Fibroblast of pulmonary artery (primary cell): ENCODE data around the gene KCNH1.

Source experiments
- DNase-seq: peaks from one replicate; pipeline ENCODE4 v3.0.0-alpha.2; 2010; ENCODE audit warnings: low read depth
- H3K4me3 ChIP-seq: replicated peaks from 2 replicates; pipeline ENCODE4 v1.5.1; 2011; ENCODE audit warnings: low read depth, mild to moderate bottlenecking, control low read depth, low read length, moderate library complexity
- TF ChIP-seq, protein P1 (sequence below): IDR thresholded peaks from 2 replicates; pipeline ENCODE4 v1.5.1; 2011; ENCODE audit warnings: mild to moderate bottlenecking, control low read depth, low read length, inconsistent platforms; ENCODE audit errors: missing control alignments

The KCNH1 gene

DNA sequence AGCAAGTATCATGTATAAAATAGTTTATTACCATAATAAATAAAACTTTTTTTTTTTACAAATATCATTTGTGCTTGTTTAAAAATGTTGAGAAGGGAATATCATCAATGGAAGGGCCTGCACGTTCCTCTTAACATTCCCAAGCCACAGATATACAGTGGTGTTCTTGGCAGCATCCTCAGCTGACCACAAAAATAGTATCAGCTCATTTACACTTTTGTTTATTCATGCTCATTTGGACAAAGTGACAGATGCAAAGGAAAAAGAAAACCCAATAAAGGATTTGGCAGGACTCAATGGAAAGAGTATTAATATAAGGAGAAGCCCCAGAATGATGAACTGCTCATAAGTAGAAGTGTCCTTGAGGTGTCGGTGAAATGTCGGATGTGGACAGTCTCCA lies 455.6 kb downstream of the KCNH1 start:
- DNase-seq: no peak
- no peak overlapping the region for H3K4me3 ChIP-seq
- TF ChIP-seq, protein P1, sequence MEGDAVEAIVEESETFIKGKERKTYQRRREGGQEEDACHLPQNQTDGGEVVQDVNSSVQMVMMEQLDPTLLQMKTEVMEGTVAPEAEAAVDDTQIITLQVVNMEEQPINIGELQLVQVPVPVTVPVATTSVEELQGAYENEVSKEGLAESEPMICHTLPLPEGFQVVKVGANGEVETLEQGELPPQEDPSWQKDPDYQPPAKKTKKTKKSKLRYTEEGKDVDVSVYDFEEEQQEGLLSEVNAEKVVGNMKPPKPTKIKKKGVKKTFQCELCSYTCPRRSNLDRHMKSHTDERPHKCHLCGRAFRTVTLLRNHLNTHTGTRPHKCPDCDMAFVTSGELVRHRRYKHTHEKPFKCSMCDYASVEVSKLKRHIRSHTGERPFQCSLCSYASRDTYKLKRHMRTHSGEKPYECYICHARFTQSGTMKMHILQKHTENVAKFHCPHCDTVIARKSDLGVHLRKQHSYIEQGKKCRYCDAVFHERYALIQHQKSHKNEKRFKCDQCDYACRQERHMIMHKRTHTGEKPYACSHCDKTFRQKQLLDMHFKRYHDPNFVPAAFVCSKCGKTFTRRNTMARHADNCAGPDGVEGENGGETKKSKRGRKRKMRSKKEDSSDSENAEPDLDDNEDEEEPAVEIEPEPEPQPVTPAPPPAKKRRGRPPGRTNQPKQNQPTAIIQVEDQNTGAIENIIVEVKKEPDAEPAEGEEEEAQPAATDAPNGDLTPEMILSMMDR: no peak

DNA sequence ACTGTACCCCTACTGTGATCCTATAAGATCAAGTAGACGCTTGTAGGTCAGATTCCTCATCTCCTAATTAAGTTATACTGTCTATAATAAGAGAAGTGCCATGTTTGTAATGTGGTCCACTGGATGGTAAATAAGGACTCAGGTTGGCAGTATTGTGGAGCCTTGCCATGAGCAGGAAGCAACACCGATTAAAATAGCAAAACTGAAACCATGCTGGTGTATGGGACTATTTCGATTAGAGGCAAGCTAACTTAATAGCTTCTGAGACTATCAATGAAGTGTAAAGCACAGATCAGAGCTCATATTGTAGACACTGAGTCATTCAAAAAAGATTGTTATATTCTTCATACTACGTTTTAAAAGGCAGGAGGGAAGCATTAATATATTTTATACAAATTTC lies 456.4 kb downstream of the KCNH1 start:
- TF ChIP-seq, protein P1: no peak
- no peak overlapping the region for H3K4me3 ChIP-seq
- no peak for DNase-seq

DNA sequence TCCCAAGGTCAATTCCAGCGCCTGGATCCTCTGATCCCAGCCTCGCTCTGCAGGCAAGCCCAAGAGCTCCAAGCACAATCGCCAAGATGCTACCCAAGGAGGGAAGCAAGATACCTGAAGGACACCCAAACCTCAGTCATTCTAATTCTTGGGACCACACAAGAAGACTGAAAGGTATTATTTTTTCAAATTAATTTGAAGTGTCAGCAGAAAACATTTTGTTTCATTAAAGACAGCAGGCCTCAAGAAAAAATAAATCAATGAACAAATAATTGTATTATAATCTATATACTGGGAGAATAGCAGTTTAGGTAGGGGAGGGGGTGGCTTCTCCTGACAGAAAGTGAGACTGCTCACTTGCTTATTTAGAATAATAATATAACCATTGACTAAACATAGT lies 457.4 kb downstream of the KCNH1 start:
- no peak overlapping the region for H3K4me3 ChIP-seq
- DNase-seq: no peak
- TF ChIP-seq, protein P1: no peak

DNA sequence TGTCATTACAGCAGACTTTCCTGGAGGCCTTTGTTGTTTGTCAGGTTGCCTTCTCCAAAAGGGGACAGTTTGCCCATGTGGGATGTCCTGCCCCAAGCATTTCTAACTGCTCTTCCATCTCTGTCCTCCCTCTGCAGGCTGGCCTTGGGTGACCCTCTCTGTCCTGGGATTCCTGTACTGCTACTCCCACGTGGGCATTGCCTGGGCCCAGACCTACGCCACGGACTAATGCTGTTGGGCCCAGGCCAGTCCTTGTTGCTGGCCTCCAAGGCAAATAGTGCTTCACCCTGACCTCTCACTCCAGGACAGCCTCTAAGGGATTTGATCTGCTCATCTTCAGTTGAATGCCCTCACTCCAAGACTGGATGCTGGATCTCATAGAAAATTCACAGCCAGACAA lies 459.8 kb downstream of the KCNH1 start:
- DNase-seq: no peak
- H3K4me3 ChIP-seq: no peak overlapping the region
- TF ChIP-seq, protein P1: no peak

DNA sequence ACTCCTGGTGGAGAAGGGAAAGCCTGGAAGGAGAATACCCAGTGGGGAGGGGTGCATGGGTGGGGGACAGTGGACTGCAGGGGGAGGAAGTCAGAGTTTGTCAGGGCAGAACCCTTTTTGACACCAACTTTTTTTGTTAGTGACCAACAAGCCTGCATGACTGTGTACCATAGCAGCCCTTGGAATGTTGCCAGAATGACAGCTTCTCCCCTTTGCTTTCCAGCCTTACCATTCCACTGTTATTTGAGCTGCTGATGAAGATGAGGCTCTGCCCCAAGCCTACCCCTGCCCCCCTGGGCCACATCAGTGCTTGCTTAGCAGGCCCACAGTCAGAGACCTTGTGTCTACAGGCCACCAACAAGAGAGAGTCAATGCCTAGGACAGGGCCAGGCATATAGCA lies 464.0 kb downstream of the KCNH1 start:
- DNase-seq: no peak
- TF ChIP-seq, protein P1: no peak
- no peak overlapping the region for H3K4me3 ChIP-seq

DNA sequence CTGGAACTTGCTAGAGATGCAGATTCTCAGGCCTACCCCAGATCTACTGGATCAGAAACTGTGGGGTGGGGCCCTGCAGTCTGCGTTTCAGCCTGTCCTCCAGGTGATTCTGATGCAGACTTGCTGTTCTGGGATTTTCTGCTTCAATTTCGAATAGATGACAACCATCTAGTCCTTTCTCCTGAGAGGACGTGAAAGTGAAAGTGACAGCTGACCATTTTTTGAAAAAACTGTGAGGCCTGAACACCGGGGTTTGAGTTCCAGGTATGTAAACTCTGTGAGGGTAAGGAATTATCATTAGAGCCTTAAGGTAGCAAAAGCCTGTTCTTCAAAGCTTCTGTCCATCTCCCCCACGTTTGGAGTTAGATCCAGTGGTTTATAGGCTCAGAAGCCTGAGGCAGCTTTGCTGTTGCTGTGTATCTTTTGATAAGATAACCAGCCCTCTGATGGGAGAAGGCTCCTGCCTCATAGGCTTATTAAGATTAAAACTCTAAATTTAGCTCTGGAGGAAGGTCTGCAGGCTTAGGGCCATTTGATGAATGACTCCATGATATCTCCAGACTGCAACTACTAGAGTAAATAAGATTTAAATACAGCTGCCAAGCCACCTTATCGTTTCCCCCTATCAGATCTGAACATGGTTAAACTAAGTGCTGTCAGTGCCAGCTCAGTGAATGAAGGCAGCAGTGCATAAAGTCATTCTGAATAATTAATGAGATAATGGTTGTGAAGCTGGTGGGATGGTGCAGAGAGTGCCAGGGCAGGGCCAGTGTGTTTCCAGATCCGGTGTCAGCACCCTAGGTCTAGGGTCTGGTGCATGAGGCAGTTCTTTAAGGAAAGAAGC lies 470.0 kb downstream of the KCNH1 start:
- no peak overlapping the region for H3K4me3 ChIP-seq
- no peak for DNase-seq
- TF ChIP-seq, protein P1: no peak
